HepG2 (cell line): ENCODE results near the gene CPE. TPM values are rescaled to one million over a fixed set of nuclear protein-coding genes. Genes with fewer than 3 reads are reported as not detected.

Experiments used
- ATAC-seq: fragments of 200-7000 bp; cut with Tn5 transposase; 3 replicates; pipeline ENCODE4 v1.9.1; 2020; ENCODE audit warnings: mild to moderate bottlenecking, moderate library complexity
- BruUV-seq: library from RNA; stranded (reverse); fragments of 400-500 nt; replicated peaks from 2 replicates; lab custom pipeline; 2021; lab: Mats Ljungman, UMichigan
- CTCF ChIA-PET: fragments of 300-600 bp; formaldehyde crosslinking; extraction: SDS; loops from one replicate; lab custom pipeline; 2021; ENCODE audit warnings: low total read pairs, inconsistent platforms, low intra/inter-chr PET ratio; lab: Yijun Ruan, JAX
- POLR2A ChIA-PET: fragments of 350-600 bp; sonication (Branson Sonifier 250); formaldehyde crosslinking; loops from one replicate; lab custom pipeline; 2020; ENCODE audit warnings: antibody characterized with exemption, inconsistent platforms; lab: Yijun Ruan, JAX
- DNase-seq: peaks from one replicate; pipeline ENCODE4 v3.0.0-alpha.2; 2015; ENCODE audit warnings: low spot score
- FAIRE-seq: peaks from 3 replicates; lab custom pipeline; 2011; peaks lifted over from hg19 to GRCh38; lab: Jason Lieb, UNC
- H2AFZ ChIP-seq: one replicate; pipeline ENCODE4 v1.6.1; 2011; ENCODE audit warnings: low read length, inconsistent platforms
- H3K27ac ChIP-seq: fragments of 300-600 bp; 3 replicates; pipeline ENCODE4 v1.8.0; 2011; ENCODE audit warnings: mixed run types, mild to moderate bottlenecking, mixed read lengths, low read length, inconsistent platforms; ENCODE audit not compliant: insufficient read depth; ENCODE audit errors: extremely low read length
- H3K27me3 ChIP-seq, 2 experiments: fragments of 200-600 bp in 1 of 2; 2 replicates in 1 of 2; 3 replicates in 1 of 2; pipeline versions ENCODE4 v1.6.0 to v1.8.0; 2011; ENCODE audit warnings: low read length in 2 of 2, mild to moderate bottlenecking in 2 of 2, moderate library complexity in 2 of 2, inconsistent platforms in 1 of 2; ENCODE audit not compliant: insufficient read depth in 2 of 2, control insufficient read depth in 1 of 2
- H3K36me3 ChIP-seq, 2 experiments: fragments of 200-600 bp in 1 of 2; replicated peaks in 1 of 2; 2 replicates in 1 of 2; 3 replicates in 1 of 2; pipeline versions ENCODE4 v1.5.1 to v1.8.0; 2011; ENCODE audit warnings: low read length in 2 of 2, inconsistent platforms in 1 of 2; ENCODE audit not compliant: insufficient read depth in 2 of 2, control insufficient read depth in 1 of 2
- H3K4me1 ChIP-seq: 2 replicates; pipeline ENCODE4 v1.5.1; 2012; ENCODE audit warnings: low read length, inconsistent platforms; ENCODE audit not compliant: insufficient read depth
- H3K4me2 ChIP-seq: 2 replicates; pipeline ENCODE4 v1.6.0; 2011; ENCODE audit warnings: low read depth, low read length, inconsistent platforms
- H3K4me3 ChIP-seq, 3 experiments: fragments of 200-600 bp in 1 of 3; sonication (generic), shearing (Covaris generic) in 1 of 3; replicated peaks in 1 of 3; 2 replicates each; pipeline ENCODE4 v1.5.1; 2011 to 2016; ENCODE audit warnings: low read length in 3 of 3, inconsistent platforms in 2 of 3, low read depth in 2 of 3, mild to moderate bottlenecking in 2 of 3, control low read depth in 1 of 3, mixed read lengths in 1 of 3; ENCODE audit not compliant: insufficient read depth in 1 of 3
- H3K79me2 ChIP-seq: one replicate; pipeline ENCODE4 v1.6.1; 2011; ENCODE audit warnings: low read length, inconsistent platforms; ENCODE audit not compliant: insufficient read depth
- H3K9ac ChIP-seq: 2 replicates; pipeline ENCODE4 v1.6.0; 2011; ENCODE audit warnings: mild to moderate bottlenecking, low read depth, low read length, inconsistent platforms; ENCODE audit not compliant: insufficient read depth
- H3K9me3 ChIP-seq: 2 replicates; pipeline ENCODE4 v1.5.1; 2012; ENCODE audit warnings: mild to moderate bottlenecking, low read length
- H4K20me1 ChIP-seq: 2 replicates; pipeline ENCODE4 v1.6.0; 2011; ENCODE audit warnings: inconsistent platforms, mild to moderate bottlenecking, low read length, moderate library complexity; ENCODE audit not compliant: insufficient read depth
- ATF3 ChIP-seq: sonication (generic); formaldehyde crosslinking; IDR thresholded peaks from 2 replicates; pipeline ENCODE4 v1.4.0; 2020; ENCODE audit warnings: missing genetic modification reagents
- FOSL1 ChIP-seq: sonication (generic); formaldehyde crosslinking; IDR thresholded peaks from 2 replicates; pipeline ENCODE4 v1.9.0; 2021; ENCODE audit warnings: missing genetic modification reagents, borderline replicate concordance
- FOXC1 ChIP-seq: sonication (generic); formaldehyde crosslinking; IDR thresholded peaks from 2 replicates; pipeline ENCODE4 v1.8.0; 2022; ENCODE audit warnings: mild to moderate bottlenecking, missing genetic modification reagents, borderline replicate concordance
- HNF1B ChIP-seq: sonication (generic); formaldehyde crosslinking; IDR thresholded peaks from 2 replicates; pipeline ENCODE4 v1.5.1; 2020; ENCODE audit warnings: mild to moderate bottlenecking, moderate library complexity, missing genetic modification reagents
- KDM3A ChIP-seq: IDR thresholded peaks from 2 replicates; pipeline ENCODE4 v1.6.1; 2018; ENCODE audit warnings: low read depth, missing compliant biosample characterization
- MYNN ChIP-seq: sonication (generic); formaldehyde crosslinking; IDR thresholded peaks from 2 replicates; pipeline ENCODE4 v1.4.0; 2020; ENCODE audit warnings: mild to moderate bottlenecking, low read depth, missing genetic modification reagents
- SYNCRIP ChIP-seq: fragments of 200-400 bp; formaldehyde crosslinking; IDR thresholded peaks from 2 replicates; pipeline ENCODE4 v1.6.1; 2018; ENCODE audit warnings: mild to moderate bottlenecking, low read depth, low read length; ENCODE audit not compliant: insufficient read depth
- ZFP36L1 ChIP-seq: sonication (generic); formaldehyde crosslinking; IDR thresholded peaks from 2 replicates; pipeline ENCODE4 v1.8.0; 2022; ENCODE audit warnings: mild to moderate bottlenecking, missing genetic modification reagents, moderate library complexity
- WGBS: methylation state at CpG from one replicate; pipeline ENCODE4 v1.1.6; 2017; ENCODE audit warnings: low lambda C conversion rate; 5-methylcytosine and 5-hydroxymethylcytosine counted together
- in situ Hi-C: cut with HindIII; loops from 2 replicates; pipeline ENCODE4 v1.10.0; 2017; ENCODE audit warnings: low pct_unique_long_range_greater_than_20kb; ENCODE audit not compliant: extremely low pct_ligation_motif_present
- intact Hi-C: fragments of 100-400 bp; cut with micrococcal nuclease; formaldehyde crosslinking; loops from one replicate; pipeline ENCODE4 v1.10.0; 2022; ENCODE audit not compliant: unreplicated experiment
- polyA plus RNA-seq, 8 experiments: library from polyadenylated mRNA; depleted of rRNA in 3 of 8; stranded (reverse) in 7 of 8; unstranded in 1 of 8; fragments of >200 nt; fragmentation: Illumina TruSeq in 4 of 8; extraction: Trizol in 4 of 8; gene quantifications; 2 replicates each; pipeline versions ENCODE4 v1.2.1 to v1.2.3, GENCODE V29; 2011 to 2016; ENCODE audit warnings: low read depth in 4 of 8, missing spikeins in 1 of 8, mixed read lengths in 1 of 8; ENCODE audit not compliant: insufficient read depth in 1 of 8
- total RNA-seq, 5 experiments: library from RNA; depleted of rRNA; stranded (reverse); fragments of >200 nt; fragmentation: Illumina TruSeq; extraction: Trizol; gene quantifications; 2 replicates each; pipeline ENCODE4 v1.2.3, GENCODE V29; 2016; ENCODE audit warnings: low read depth in 1 of 5

CPE gene
- total and polyA plus RNA-seq, 2 of the 13 experiments (the other 11 are each of a cell fraction or from before 2014, with no cell fraction given): 268 to 852 TPM

GRCh38 chr4:165404080-165404479, 25.3 kb downstream of the CPE start:
- H3K4me2 ChIP-seq: no peak overlapping the region
- TF ChIP-seq SYNCRIP (no peak), ZFP36L1 (CRISPR knock-in tag) (no peak), HNF1B (CRISPR knock-in tag) (no peak), FOXC1 (CRISPR knock-in tag) (no peak), ATF3 (CRISPR knock-in tag) (no peak), KDM3A (CRISPR knock-in tag) (no peak), MYNN (CRISPR knock-in tag) (no peak), FOSL1 (CRISPR knock-in tag) (no peak)
- TF ChIP-seq, all 625 proteins: peak for 0
- peaks cover 5 to 35% of the 10 kb centered on the region in 2 experiments; a peak in 4 of 5 replicates for H3K36me3 ChIP-seq
- no peak for FAIRE-seq
- ChIA-PET POLR2A (no interaction called here), CTCF (no interaction called here)
- no peak overlapping the region for H3K27ac ChIP-seq
- ATAC-seq: no peak
- in situ Hi-C loops: no loop called here
- no peak for DNase-seq
- H3K79me2 ChIP-seq: peaks cover 5% of the 10 kb centered on the region
- H3K9ac ChIP-seq: no peak overlapping the region
- H3K9me3 ChIP-seq: no peaks in the 10 kb centered on the region
- H4K20me1 ChIP-seq: no peaks in the 10 kb centered on the region
- H2AFZ ChIP-seq: no peak overlapping the region
- WGBS: 96% methylated on average over 4 of the region's 8 CpGs
- intact Hi-C loops: no loop called here
- H3K27me3 ChIP-seq: no peaks in the 10 kb centered on the region
- no TSS peak for BruUV-seq
- H3K4me1 ChIP-seq: no peaks in the 10 kb centered on the region
- H3K4me3 ChIP-seq: no peak overlapping the region
